Measurements from ENCODE around the gene PRRG2. TPM values are rescaled to one million over a fixed set of nuclear protein-coding genes. Genes with fewer than 3 reads are reported as not detected.

PRRG2 gene
- total RNA-seq, 1 experiment from 2014 or later = 3.3 TPM

DNA sequence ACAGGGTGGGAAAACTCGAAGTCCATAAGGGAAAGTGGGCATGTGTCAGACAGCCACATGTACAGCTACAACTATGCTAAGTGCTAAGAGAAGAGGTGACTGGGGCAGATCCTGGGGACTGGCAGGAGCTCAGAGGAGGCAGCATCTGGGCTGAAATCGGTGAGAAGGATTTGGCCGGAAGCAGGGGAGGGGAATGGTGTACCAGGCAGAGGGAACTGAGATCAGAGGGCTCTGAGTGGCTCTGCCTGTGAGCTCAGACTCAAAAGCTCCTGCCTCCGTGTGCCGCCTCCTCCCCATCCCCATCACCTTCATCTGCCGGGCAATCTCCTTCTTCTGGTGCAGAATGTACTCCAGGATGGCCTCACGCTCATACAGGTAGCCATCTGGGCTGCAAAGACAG lies 22.5 kb upstream of the PRRG2 start:
- Histone ChIP-seq H4K91ac (ENCODE audit: insufficient read length, low read depth, low read length) (no peak overlapping the region), H3K79me2 (ENCODE audit: insufficient read depth, low read length) (no peaks in the 10 kb centered on the region; the same call in 1 of the 2 replicates), H3T11ph (ENCODE audit: low read length) (no peak overlapping the region), H2BK20ac (ENCODE audit: low read depth, low read length, poor library complexity, severe bottlenecking) (no peak overlapping the region), H3K56ac (ENCODE audit: insufficient read length, low read depth, low read length) (no peak overlapping the region), H3K18ac (ENCODE audit: insufficient read length, low read depth, low read length) (no peak overlapping the region), H3K4me2 (ENCODE audit: insufficient read depth, insufficient read length, low read length) (no peak overlapping the region), H2BK15ac (ENCODE audit: low read depth, low read length) (no peak overlapping the region), H2BK5ac (ENCODE audit: insufficient read length, low read length) (no peak overlapping the region), H4K20me1 (ENCODE audit: control insufficient read depth, insufficient read depth, insufficient read length) (no peaks in the 10 kb centered on the region), H3K27ac (ENCODE audit: insufficient read length, low read depth, low read length) (no peak overlapping the region), H3K14ac (ENCODE audit: insufficient read depth, low read length) (no peak overlapping the region), H3K4me1 (ENCODE audit: insufficient read depth, low read length) (peaks cover 2% of the 10 kb centered on the region; the same call in 1 of the 2 replicates), H3K9ac (ENCODE audit: extremely low read depth, insufficient read length, low read length) (no peak overlapping the region), H2AFZ (ENCODE audit: low read length) (no peak overlapping the region), H3K23ac (ENCODE audit: insufficient read length, low read depth, low read length) (no peak overlapping the region), H4K8ac (replicated peaks; ENCODE audit: insufficient read length, low read depth, low read length) (no peak overlapping the region), H3K79me1 (ENCODE audit: insufficient read depth, low read depth, low read length, poor library complexity, severe bottlenecking) (no peaks in the 10 kb centered on the region), H3K23me2 (ENCODE audit: insufficient read length, low read depth, low read length, poor library complexity, severe bottlenecking) (peaks cover 9% of the 10 kb centered on the region), H3K9me3 (ENCODE audit: control insufficient read depth, low read depth, low read length) (no peaks in the 10 kb centered on the region), H3K27me3 (ENCODE audit: insufficient read depth, low read length) (no peaks in the 10 kb centered on the region), H3K4ac (ENCODE audit: low read depth, low read length) (no peak overlapping the region), H2AK5ac (ENCODE audit: insufficient read length, low read length) (no peak overlapping the region), H4K5ac (ENCODE audit: insufficient read length, low read depth, low read length) (no peak overlapping the region), H2BK12ac (ENCODE audit: insufficient read length, low read depth, low read length) (no peak overlapping the region), H2BK120ac (ENCODE audit: low read depth, low read length, poor library complexity, severe bottlenecking) (no peak overlapping the region)
- WGBS (ENCODE audit: extremely low coverage, insufficient read length, low lambda C conversion rate) = no CpG with 5 or more reads among the region's 7 CpGs
- peak overlapping the region; percentile 25 to 44 (median 34); a peak in 2 of 7 replicates for H3K27ac Mint-ChIP-seq
- H3K4me3 Mint-ChIP-seq = no peak overlapping the region
- DNase-seq = no peak
- H3K36me3 Mint-ChIP-seq (ENCODE audit: insufficient read depth in 1 of 3, low read depth in 3 of 3) = peaks cover 32 to 36% (median 33%) of the 10 kb centered on the region in 3 experiments
- TF ChIP-seq, protein P1, sequence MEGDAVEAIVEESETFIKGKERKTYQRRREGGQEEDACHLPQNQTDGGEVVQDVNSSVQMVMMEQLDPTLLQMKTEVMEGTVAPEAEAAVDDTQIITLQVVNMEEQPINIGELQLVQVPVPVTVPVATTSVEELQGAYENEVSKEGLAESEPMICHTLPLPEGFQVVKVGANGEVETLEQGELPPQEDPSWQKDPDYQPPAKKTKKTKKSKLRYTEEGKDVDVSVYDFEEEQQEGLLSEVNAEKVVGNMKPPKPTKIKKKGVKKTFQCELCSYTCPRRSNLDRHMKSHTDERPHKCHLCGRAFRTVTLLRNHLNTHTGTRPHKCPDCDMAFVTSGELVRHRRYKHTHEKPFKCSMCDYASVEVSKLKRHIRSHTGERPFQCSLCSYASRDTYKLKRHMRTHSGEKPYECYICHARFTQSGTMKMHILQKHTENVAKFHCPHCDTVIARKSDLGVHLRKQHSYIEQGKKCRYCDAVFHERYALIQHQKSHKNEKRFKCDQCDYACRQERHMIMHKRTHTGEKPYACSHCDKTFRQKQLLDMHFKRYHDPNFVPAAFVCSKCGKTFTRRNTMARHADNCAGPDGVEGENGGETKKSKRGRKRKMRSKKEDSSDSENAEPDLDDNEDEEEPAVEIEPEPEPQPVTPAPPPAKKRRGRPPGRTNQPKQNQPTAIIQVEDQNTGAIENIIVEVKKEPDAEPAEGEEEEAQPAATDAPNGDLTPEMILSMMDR (conservative IDR thresholded peaks at IDR 0.05) = no peak
- H3K9me3 Mint-ChIP-seq = no peaks in the 10 kb centered on the region
- H3K27me3 Mint-ChIP-seq (ENCODE audit: low read depth) = no peaks in the 10 kb centered on the region
- H3K4me1 Mint-ChIP-seq = peaks cover 9 to 26% of the 10 kb centered on the region in 2 experiments

Measured in H9 (cell line).